Mesenteric fat pad (tissue), 1 donor: ENCODE measurements around the gene LRRC19. TPM values are rescaled to one million over a fixed set of nuclear protein-coding genes. Genes with fewer than 3 reads are reported as not detected.

Source experiments
- DNase-seq: peaks from one replicate; pipeline ENCODE4 v3.0.0-alpha.2; 2020; ENCODE audit warnings: low spot score
- long read RNA-seq: library from polyadenylated mRNA; unstranded; transcript quantifications from one replicate; pipeline ENCODE4 v2.0.0, GENCODE V29; 2020
- total RNA-seq: library from RNA; stranded (reverse); fragmentation: NEBNext Ultra II Directional; extraction: Animal tissue kit (Norgen Biotek cat#: 25700); gene quantifications from one replicate; pipeline ENCODE4 v1.2.1, GENCODE V29; 2021
- donor health status: DM: yes; HTN: yes; CAD: no.

Gene LRRC19
- not detected for total RNA-seq
- long read RNA-seq: 0 reads

- DNase-seq: no peak
These were observed at the start of gene LRRC19 for GRCh38 chr9:27005491-27005890. Gene LRRC19, minus strand, starts transcription at chr9:27005672. Its CDS starts 5,978 bp downstream, at chr9:26999694.

- no peak for DNase-seq
These were observed 49.4 kb upstream of the LRRC19 start for GRCh38 chr9:27054841-27055240.

GRCh38 chr9:27054125-27054524 lies 48.7 kb upstream of the LRRC19 start:
- DNase-seq: no peak

GRCh38 chr9:27053369-27054022 lies 48.0 kb upstream of the LRRC19 start:
- DNase-seq: no peak

GRCh38 chr9:27047136-27047535 lies 41.7 kb upstream of the LRRC19 start:
- DNase-seq: no peak

- no peak for DNase-seq
These were observed 37.7 kb upstream of the LRRC19 start for GRCh38 chr9:27043176-27043575.

GRCh38 chr9:27042476-27042875 lies 37.0 kb upstream of the LRRC19 start:
- no peak for DNase-seq

GRCh38 chr9:27041746-27042145 lies 36.3 kb upstream of the LRRC19 start:
- no peak for DNase-seq

GRCh38 chr9:27037499-27037898 lies 32.0 kb upstream of the LRRC19 start:
- DNase-seq: no peak

- no peak for DNase-seq
These were observed 28.4 kb upstream of the LRRC19 start for GRCh38 chr9:27033815-27034403.

- no peak for DNase-seq
These were observed 23.7 kb upstream of the LRRC19 start for GRCh38 chr9:27029186-27029585.

GRCh38 chr9:27022920-27023319 lies 17.4 kb upstream of the LRRC19 start:
- no peak for DNase-seq

GRCh38 chr9:27019589-27019988 lies 14.1 kb upstream of the LRRC19 start:
- no peak for DNase-seq

- no peak for DNase-seq
These were observed 1.9 kb downstream of the LRRC19 start for GRCh38 chr9:27003426-27004077.

- no peak for DNase-seq
These were observed 9.7 kb downstream of the LRRC19 start for GRCh38 chr9:26995810-26996209.

GRCh38 chr9:26983340-26983739 lies 22.1 kb downstream of the LRRC19 start:
- DNase-seq: no peak

GRCh38 chr9:26975728-26976707 lies 29.5 kb downstream of the LRRC19 start:
- no peak for DNase-seq

GRCh38 chr9:26974927-26975326 lies 30.5 kb downstream of the LRRC19 start:
- DNase-seq: no peak

- no peak for DNase-seq
These were observed 31.5 kb downstream of the LRRC19 start for GRCh38 chr9:26973989-26974388.

GRCh38 chr9:26971721-26972120 lies 33.8 kb downstream of the LRRC19 start:
- no peak for DNase-seq

- DNase-seq: no peak
These were observed 48.6 kb downstream of the LRRC19 start for GRCh38 chr9:26956860-26957233.
